Gastroesophageal sphincter (tissue), 3 donors: ENCODE data around the gene RABGAP1.

ENCODE experiments used
- POLR2AphosphoS5 ChIP-seq: sonication (generic); formaldehyde crosslinking; IDR thresholded peaks from one replicate; pipeline ENCODE4 v1.6.1; 2017; ENCODE audit warnings: antibody characterized with exemption
- TF ChIP-seq, protein P1 (sequence below), 4 experiments: fragments of 200-600 bp in 2 of 4; fragments of 450-650 bp in 2 of 4; sonication (generic) in 1 of 4; IDR thresholded peaks; one replicate each; pipeline ENCODE4 v1.5.1; 2017 to 2019; ENCODE audit warnings: antibody characterized with exemption in 4 of 4, mild to moderate bottlenecking in 2 of 4, moderate library complexity in 2 of 4

DNA sequence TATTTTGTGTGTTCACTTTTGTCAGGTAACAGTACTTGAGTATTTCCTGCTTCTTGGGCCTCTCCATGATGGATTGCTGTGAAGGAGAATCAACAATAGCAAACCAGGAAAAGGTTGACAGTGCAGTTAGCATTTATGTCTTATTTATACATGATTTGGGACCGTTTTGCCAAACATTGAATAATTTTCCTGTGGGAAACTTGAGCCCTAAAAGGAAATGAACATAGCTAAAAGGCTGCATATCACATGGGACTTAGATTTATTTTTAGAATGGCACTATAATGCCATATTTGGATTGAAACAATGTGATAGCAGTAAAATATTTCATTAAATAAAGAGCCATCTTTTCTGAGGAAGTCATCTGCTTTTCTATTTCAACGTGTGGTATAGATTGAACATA, 107.9 kb downstream of the RABGAP1 start:
- TF ChIP-seq, protein P1, sequence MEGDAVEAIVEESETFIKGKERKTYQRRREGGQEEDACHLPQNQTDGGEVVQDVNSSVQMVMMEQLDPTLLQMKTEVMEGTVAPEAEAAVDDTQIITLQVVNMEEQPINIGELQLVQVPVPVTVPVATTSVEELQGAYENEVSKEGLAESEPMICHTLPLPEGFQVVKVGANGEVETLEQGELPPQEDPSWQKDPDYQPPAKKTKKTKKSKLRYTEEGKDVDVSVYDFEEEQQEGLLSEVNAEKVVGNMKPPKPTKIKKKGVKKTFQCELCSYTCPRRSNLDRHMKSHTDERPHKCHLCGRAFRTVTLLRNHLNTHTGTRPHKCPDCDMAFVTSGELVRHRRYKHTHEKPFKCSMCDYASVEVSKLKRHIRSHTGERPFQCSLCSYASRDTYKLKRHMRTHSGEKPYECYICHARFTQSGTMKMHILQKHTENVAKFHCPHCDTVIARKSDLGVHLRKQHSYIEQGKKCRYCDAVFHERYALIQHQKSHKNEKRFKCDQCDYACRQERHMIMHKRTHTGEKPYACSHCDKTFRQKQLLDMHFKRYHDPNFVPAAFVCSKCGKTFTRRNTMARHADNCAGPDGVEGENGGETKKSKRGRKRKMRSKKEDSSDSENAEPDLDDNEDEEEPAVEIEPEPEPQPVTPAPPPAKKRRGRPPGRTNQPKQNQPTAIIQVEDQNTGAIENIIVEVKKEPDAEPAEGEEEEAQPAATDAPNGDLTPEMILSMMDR (IDR thresholded peaks at IDR 0.05): no peak
- TF ChIP-seq POLR2AphosphoS5: no peak
